ENCODE results near the gene RASSF4. TPM values are rescaled to one million over a fixed set of nuclear protein-coding genes. Genes with fewer than 3 reads are reported as not detected.

The RASSF4 gene
- total and polyA plus RNA-seq, 2 donors (not counting 3 experiments of a cell fraction or from before 2014, with no cell fraction given), result 7.6 to 8.2 TPM

DNA sequence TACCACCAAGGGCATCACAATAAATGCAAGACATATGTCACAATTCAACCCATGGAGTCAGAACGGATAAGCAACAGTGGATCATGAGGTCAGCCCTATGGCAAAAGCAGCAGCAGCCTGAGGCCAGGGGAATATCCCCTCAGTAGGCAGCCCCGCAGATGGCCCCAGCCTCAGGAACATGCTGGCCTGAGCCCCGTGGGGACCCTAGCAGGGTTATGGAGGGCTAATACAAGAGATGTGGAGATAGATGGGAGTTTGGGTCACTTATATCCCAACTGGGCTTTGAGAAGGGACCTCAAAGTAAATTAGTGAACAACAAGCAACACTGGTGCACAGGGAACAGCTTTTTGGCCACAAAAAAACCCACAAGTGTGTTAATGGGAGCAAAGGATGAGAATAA is 39.4 kb upstream of the RASSF4 start:
- FAIRE-seq (no peak), DNase-seq (ENCODE audit: low read depth, low spot score) (no peak)
- no peak overlapping the region for H3K9ac ChIP-seq (replicated peaks; ENCODE audit: extremely low read depth, insufficient read depth, low read length)
- H3K9me3 ChIP-seq (replicated peaks; ENCODE audit: control insufficient read depth, insufficient read depth, low read length), result no peaks in the 10 kb centered on the region
- ChIA-PET CTCF (interaction anchor here (0.7 kb wide), 1 partner anchor 9 kb away, joined by 3 read pairs; no protein-coding TSS in a partner anchor), POLR2A (no interaction called here)
- H3K9me1 ChIP-seq (replicated peaks; ENCODE audit: control insufficient read depth, extremely low read depth, insufficient read depth, low read length), result no peaks in the 10 kb centered on the region
- dilution Hi-C loops (cut with MboI; ENCODE audit: extremely low pct_ligation_motif_present, low sequenced_read_pairs) (no loop called here), intact Hi-C loops (cut with micrococcal nuclease) (no loop called here)
- no peak overlapping the region for H2AFZ ChIP-seq (ENCODE audit: low read depth, low read length)
- no peaks in the 10 kb centered on the region for H3K79me2 ChIP-seq (ENCODE audit: control insufficient read depth, insufficient read depth, low read length)
- TF ChIP-seq JUN (IDR thresholded peaks at IDR 0.05; ENCODE audit: borderline replicate concordance, insufficient read depth, insufficient read length, low read depth), result no peak
- TF ChIP-seq, protein P1, sequence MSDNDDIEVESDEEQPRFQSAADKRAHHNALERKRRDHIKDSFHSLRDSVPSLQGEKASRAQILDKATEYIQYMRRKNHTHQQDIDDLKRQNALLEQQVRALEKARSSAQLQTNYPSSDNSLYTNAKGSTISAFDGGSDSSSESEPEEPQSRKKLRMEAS (IDR thresholded peaks at IDR 0.05; ENCODE audit: insufficient read depth, insufficient read length), result no peak
- TF ChIP-seq POLR2AphosphoS5 (IDR thresholded peaks at IDR 0.05; ENCODE audit: insufficient read depth, low read depth, low read length), result no peak
- no peak for TF ChIP-seq MYC (IDR thresholded peaks at IDR 0.05; ENCODE audit: low read depth, low read length)
- TF ChIP-seq, protein P2, sequence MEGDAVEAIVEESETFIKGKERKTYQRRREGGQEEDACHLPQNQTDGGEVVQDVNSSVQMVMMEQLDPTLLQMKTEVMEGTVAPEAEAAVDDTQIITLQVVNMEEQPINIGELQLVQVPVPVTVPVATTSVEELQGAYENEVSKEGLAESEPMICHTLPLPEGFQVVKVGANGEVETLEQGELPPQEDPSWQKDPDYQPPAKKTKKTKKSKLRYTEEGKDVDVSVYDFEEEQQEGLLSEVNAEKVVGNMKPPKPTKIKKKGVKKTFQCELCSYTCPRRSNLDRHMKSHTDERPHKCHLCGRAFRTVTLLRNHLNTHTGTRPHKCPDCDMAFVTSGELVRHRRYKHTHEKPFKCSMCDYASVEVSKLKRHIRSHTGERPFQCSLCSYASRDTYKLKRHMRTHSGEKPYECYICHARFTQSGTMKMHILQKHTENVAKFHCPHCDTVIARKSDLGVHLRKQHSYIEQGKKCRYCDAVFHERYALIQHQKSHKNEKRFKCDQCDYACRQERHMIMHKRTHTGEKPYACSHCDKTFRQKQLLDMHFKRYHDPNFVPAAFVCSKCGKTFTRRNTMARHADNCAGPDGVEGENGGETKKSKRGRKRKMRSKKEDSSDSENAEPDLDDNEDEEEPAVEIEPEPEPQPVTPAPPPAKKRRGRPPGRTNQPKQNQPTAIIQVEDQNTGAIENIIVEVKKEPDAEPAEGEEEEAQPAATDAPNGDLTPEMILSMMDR (IDR thresholded peaks at IDR 0.05; ENCODE audit: extremely low read depth in 1 of 2, insufficient read depth in 1 of 2, low read depth in 1 of 2, low read length in 2 of 2), result no peak
- no peak overlapping the region for H3K4me3 ChIP-seq (replicated peaks in 1 of 3; ENCODE audit: insufficient read depth in 1 of 3, low read depth in 1 of 3, low read length in 3 of 3)
- no TSS peak for BruUV-seq (replicated peaks)
- peaks cover 0 to 3% of the 10 kb centered on the region in 2 experiments for H3K27me3 ChIP-seq (ENCODE audit: control insufficient read depth in 2 of 2, insufficient read depth in 2 of 2, low read length in 2 of 2)
- no peaks in the 10 kb centered on the region for H3K4me1 ChIP-seq (ENCODE audit: control insufficient read depth, extremely low read depth, insufficient read depth, low read length)
- H3K36me3 ChIP-seq (ENCODE audit: control insufficient read depth in 2 of 2, extremely low read depth in 1 of 2, insufficient read depth in 2 of 2, low read length in 2 of 2), result no peaks in the 10 kb centered on the region
- no peaks in the 10 kb centered on the region for H4K20me1 ChIP-seq (replicated peaks; ENCODE audit: control insufficient read depth, extremely low read depth, insufficient read depth, low read length)
- H3K4me2 ChIP-seq (ENCODE audit: insufficient read depth, low read length), result no peak overlapping the region
- no peak overlapping the region for H3K27ac ChIP-seq (ENCODE audit: insufficient read depth, low read depth, low read length)

DNA sequence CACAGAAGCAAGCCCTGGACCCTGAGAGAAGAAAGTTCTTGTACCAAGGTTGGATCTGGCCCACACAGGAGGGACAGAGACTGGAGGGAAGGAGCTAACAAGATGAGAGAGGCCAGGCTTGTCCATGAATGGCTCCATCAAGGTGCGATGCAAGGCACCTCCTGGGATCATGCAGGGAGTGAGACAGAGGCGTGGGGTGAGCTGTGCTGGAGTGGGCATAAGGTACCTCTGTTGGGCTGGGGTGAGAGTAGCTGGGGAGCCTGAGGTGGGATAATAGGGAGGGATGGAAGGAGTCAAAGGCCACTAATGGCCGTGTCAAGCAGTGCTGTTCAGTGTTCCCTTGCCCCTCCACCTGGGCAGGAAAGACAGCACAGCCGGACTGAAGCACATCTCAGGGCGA is 38.5 kb upstream of the RASSF4 start:
- TF ChIP-seq, protein P2 (IDR thresholded peaks at IDR 0.05; ENCODE audit: extremely low read depth in 1 of 2, insufficient read depth in 1 of 2, low read depth in 1 of 2, low read length in 2 of 2), result no peak
- TF ChIP-seq, protein P1 (IDR thresholded peaks at IDR 0.05; ENCODE audit: insufficient read depth, insufficient read length), result no peak
- TF ChIP-seq JUN (IDR thresholded peaks at IDR 0.05; ENCODE audit: borderline replicate concordance, insufficient read depth, insufficient read length, low read depth) (no peak), POLR2A (IDR thresholded peaks at IDR 0.05; ENCODE audit: low read depth, low read length) (no peak), EZH2 (IDR thresholded peaks at IDR 0.05; ENCODE audit: borderline replicate concordance, low read depth, low read length, severe bottlenecking) (no peak), MYC (IDR thresholded peaks at IDR 0.05; ENCODE audit: low read depth, low read length) (no peak), FOS (IDR thresholded peaks at IDR 0.05; ENCODE audit: borderline replicate concordance, insufficient read depth, low read length) (no peak), GATA2 (IDR thresholded peaks at IDR 0.05; ENCODE audit: insufficient read depth, insufficient read length, low read depth, low read length) (no peak), POLR2AphosphoS5 (IDR thresholded peaks at IDR 0.05; ENCODE audit: insufficient read depth, low read depth, low read length) (no peak)
- H3K9ac ChIP-seq (replicated peaks; ENCODE audit: extremely low read depth, insufficient read depth, low read length), result no peak overlapping the region
- no peak overlapping the region for H3K4me2 ChIP-seq (ENCODE audit: insufficient read depth, low read length)
- BruUV-seq (replicated peaks), result no TSS peak
- ChIA-PET CTCF (interaction anchor here (0.7 kb wide), 1 partner anchor 8 kb away, joined by 3 read pairs; no protein-coding TSS in a partner anchor), POLR2A (no interaction called here)
- no peaks in the 10 kb centered on the region for H3K9me3 ChIP-seq (replicated peaks; ENCODE audit: control insufficient read depth, insufficient read depth, low read length)
- no peak overlapping the region for H3K4me3 ChIP-seq (replicated peaks in 1 of 3; ENCODE audit: insufficient read depth in 1 of 3, low read depth in 1 of 3, low read length in 3 of 3)
- no peak overlapping the region for H3K27ac ChIP-seq (ENCODE audit: insufficient read depth, low read depth, low read length)
- no peaks in the 10 kb centered on the region for H3K4me1 ChIP-seq (ENCODE audit: control insufficient read depth, extremely low read depth, insufficient read depth, low read length)
- dilution Hi-C loops (cut with MboI; ENCODE audit: extremely low pct_ligation_motif_present, low sequenced_read_pairs), result no loop called here
- intact Hi-C loops (cut with micrococcal nuclease), result no loop called here
- H3K79me2 ChIP-seq (ENCODE audit: control insufficient read depth, insufficient read depth, low read length), result no peaks in the 10 kb centered on the region
- no peaks in the 10 kb centered on the region for H4K20me1 ChIP-seq (replicated peaks; ENCODE audit: control insufficient read depth, extremely low read depth, insufficient read depth, low read length)
- no peaks in the 10 kb centered on the region for H3K9me1 ChIP-seq (replicated peaks; ENCODE audit: control insufficient read depth, extremely low read depth, insufficient read depth, low read length)
- no peaks in the 10 kb centered on the region for H3K36me3 ChIP-seq (ENCODE audit: control insufficient read depth in 2 of 2, extremely low read depth in 1 of 2, insufficient read depth in 2 of 2, low read length in 2 of 2)
- H3K27me3 ChIP-seq (ENCODE audit: control insufficient read depth in 2 of 2, insufficient read depth in 2 of 2, low read length in 2 of 2), result peaks cover 0 to 3% of the 10 kb centered on the region in 2 experiments
- no peak for FAIRE-seq
- no peak for DNase-seq (ENCODE audit: low read depth, low spot score)
- H2AFZ ChIP-seq (ENCODE audit: low read depth, low read length), result no peak overlapping the region
